Ishikawa (cell line): Measurements from ENCODE around the gene ETV6.

Source experiments
- CEBPB ChIP-seq: IDR thresholded peaks from 2 replicates; pipeline ENCODE4 v1.6.1; 2012
- CREB1 ChIP-seq: IDR thresholded peaks from 2 replicates; pipeline ENCODE4 v1.6.1; 2012; ENCODE audit warnings: low read depth
- EGR1 ChIP-seq: IDR thresholded peaks from 2 replicates; pipeline ENCODE4 v1.6.1; 2012
- EP300 ChIP-seq: IDR thresholded peaks from 2 replicates; pipeline ENCODE4 v1.6.1; 2012; ENCODE audit warnings: borderline replicate concordance
- FOXM1 ChIP-seq: IDR thresholded peaks from 2 replicates; pipeline ENCODE4 v1.6.1; 2012; ENCODE audit warnings: low read depth, borderline replicate concordance
- MAX ChIP-seq: IDR thresholded peaks from 2 replicates; pipeline ENCODE4 v1.6.1; 2012
- NFIC ChIP-seq: IDR thresholded peaks from 2 replicates; pipeline ENCODE4 v1.6.1; 2012
- RAD21 ChIP-seq: IDR thresholded peaks from 2 replicates; pipeline ENCODE4 v1.6.1; 2012; ENCODE audit warnings: low read depth
- REST ChIP-seq: IDR thresholded peaks from 2 replicates; pipeline ENCODE4 v1.6.1; 2012; ENCODE audit warnings: low read depth, mild to moderate bottlenecking
- TAF1 ChIP-seq: IDR thresholded peaks from 2 replicates; pipeline ENCODE4 v1.6.1; 2012; ENCODE audit warnings: low read depth, mild to moderate bottlenecking
- TCF12 ChIP-seq: IDR thresholded peaks from 2 replicates; pipeline ENCODE4 v1.6.1; 2012; ENCODE audit warnings: low read depth
- TEAD4 ChIP-seq: IDR thresholded peaks from 2 replicates; pipeline ENCODE4 v1.6.1; 2012
- USF1 ChIP-seq: IDR thresholded peaks from 2 replicates; pipeline ENCODE4 v1.6.1; 2012
- YY1 ChIP-seq: IDR thresholded peaks from 2 replicates; pipeline ENCODE4 v1.6.1; 2012; ENCODE audit warnings: low read depth
- ZBTB7A ChIP-seq: IDR thresholded peaks from 2 replicates; pipeline ENCODE4 v1.6.1; 2012; ENCODE audit warnings: low read depth

Gene ETV6

GRCh38 chr12:11702959-11703358 lies 53.5 kb downstream of the ETV6 start:
- TF ChIP-seq NFIC (no peak), YY1 (no peak), REST (no peak), TCF12 (no peak), TEAD4 (no peak), CREB1 (no peak), RAD21 (no peak), EGR1 (no peak), MAX (no peak), CEBPB (no peak), EP300 (no peak), FOXM1 (no peak), USF1 (no peak), TAF1 (no peak)

- TF ChIP-seq MAX, result no peak
- no peak for TF ChIP-seq RAD21
- no peak for TF ChIP-seq YY1
- no peak for TF ChIP-seq NFIC
- no peak for TF ChIP-seq TEAD4
- TF ChIP-seq CEBPB, result no peak
- TF ChIP-seq USF1, result no peak
- TF ChIP-seq CREB1, result no peak
- no peak for TF ChIP-seq EGR1
- TF ChIP-seq EP300, result no peak
- no peak for TF ChIP-seq REST
- no peak for TF ChIP-seq TAF1
- TF ChIP-seq ZBTB7A, result no peak
- no peak for TF ChIP-seq TCF12
Measured at GRCh38 chr12:11703378-11703777, 53.9 kb downstream of the ETV6 start.

- TF ChIP-seq YY1 (no peak), TAF1 (no peak)
Measured at GRCh38 chr12:11704089-11704488, 54.6 kb downstream of the ETV6 start.

GRCh38 chr12:11705010-11705409 lies 55.5 kb downstream of the ETV6 start:
- TF ChIP-seq NFIC, result no peak
- no peak for TF ChIP-seq YY1
- TF ChIP-seq USF1, result no peak
- no peak for TF ChIP-seq FOXM1
- no peak for TF ChIP-seq TAF1
- no peak for TF ChIP-seq TEAD4
- TF ChIP-seq MAX, result no peak
- no peak for TF ChIP-seq EGR1
- TF ChIP-seq REST, result no peak
- no peak for TF ChIP-seq CREB1
- no peak for TF ChIP-seq RAD21
- TF ChIP-seq ZBTB7A, result no peak
- TF ChIP-seq EP300, result no peak
- no peak for TF ChIP-seq CEBPB
- TF ChIP-seq TCF12, result no peak
